AG04449 (cell line): ENCODE measurements around the gene ERP27.

ENCODE experiments used
- CTCF ChIA-PET: fragments of 350-600 bp; formaldehyde crosslinking; extraction: SDS; loops from one replicate; lab custom pipeline; 2021; ENCODE audit warnings: antibody characterized with exemption; lab: Yijun Ruan, JAX
- POLR2A ChIA-PET: fragments of 400-600, 350-600 bp; formaldehyde crosslinking; extraction: SDS; loops from one replicate; lab custom pipeline; 2020; ENCODE audit warnings: antibody characterized with exemption, inconsistent platforms; lab: Yijun Ruan, JAX
- DNase-seq: peaks from one replicate; pipeline ENCODE4 v3.0.0-alpha.2; 2010; ENCODE audit warnings: low read depth, low spot score
- H3K4me3 ChIP-seq: 2 replicates; pipeline ENCODE4 v1.5.1; 2011; ENCODE audit warnings: low read depth, mild to moderate bottlenecking, control low read depth, low read length
- CTCF ChIP-seq: IDR thresholded peaks from one replicate; pipeline ENCODE4 v1.5.1; 2011; ENCODE audit warnings: mild to moderate bottlenecking, moderate library complexity, low read length, control low read depth, inconsistent platforms; ENCODE audit not compliant: insufficient read depth; ENCODE audit errors: missing control alignments

ERP27 gene

GRCh38 chr12:14950982-14951746 is 12.8 kb upstream of the ERP27 start:
- H3K4me3 ChIP-seq, result no peak overlapping the region
- DNase-seq, result no peak
- TF ChIP-seq CTCF, result no peak
- ChIA-PET CTCF (interaction anchor here (1.2 kb wide), 1 partner anchor 107 kb away, joined by 4 read pairs; the partner anchor contains the start of gene ART4), POLR2A (no interaction called here)

- DNase-seq, result no peak
- CTCF ChIA-PET, result interaction anchor here (1.2 kb wide), 1 partner anchor 107 kb away, joined by 4 read pairs; the partner anchor contains the start of gene ART4
- H3K4me3 ChIP-seq, result no peak overlapping the region
- POLR2A ChIA-PET, result no interaction called here
- TF ChIP-seq CTCF, result no peak
Measured at GRCh38 chr12:14950421-14950820, 12.1 kb upstream of the ERP27 start.

GRCh38 chr12:14949631-14950030 is 11.3 kb upstream of the ERP27 start:
- ChIA-PET CTCF (no interaction called here), POLR2A (no interaction called here)
- TF ChIP-seq CTCF, result no peak
- no peak for DNase-seq
- no peak overlapping the region for H3K4me3 ChIP-seq

GRCh38 chr12:14948672-14949071 is 10.3 kb upstream of the ERP27 start:
- no peak for TF ChIP-seq CTCF
- POLR2A ChIA-PET, result interaction anchor here (2.0 kb wide), 1 partner anchor 178 kb away, joined by 5 read pairs; a partner anchor contains a TSS
- H3K4me3 ChIP-seq, result peak overlapping the region; percentile 29
- CTCF ChIA-PET, result interaction anchor here (1.0 to 1.2 kb wide), 3 partner anchors 9 to 272 kb away, joined by 3 read pairs; partner anchors contain the start of gene RERG
- peak; percentile 73 for DNase-seq

- no peak for TF ChIP-seq CTCF
- POLR2A ChIA-PET, result no interaction called here
- CTCF ChIA-PET, result no interaction called here
- H3K4me3 ChIP-seq, result no peak overlapping the region
- no peak for DNase-seq
Measured at GRCh38 chr12:14946861-14947260, 8.5 kb upstream of the ERP27 start.

- DNase-seq, result no peak
- ChIA-PET CTCF (interaction anchor here (0.7 kb wide), 1 partner anchor 12 kb away, joined by 3 read pairs; no protein-coding TSS in a partner anchor), POLR2A (no interaction called here)
- H3K4me3 ChIP-seq, result no peak overlapping the region
- TF ChIP-seq CTCF, result no peak
Measured at GRCh38 chr12:14946162-14946561, 7.8 kb upstream of the ERP27 start.
